HFF-Myc (cell line): ENCODE results near the gene RAB26.
A peak's percentile ranks its signal among the peaks of the same experiment; 100 is the strongest.

Experiments used
- DNase-seq: peaks from one replicate; pipeline ENCODE4 v3.0.0-alpha.2; 2011; ENCODE audit warnings: low read depth; ENCODE audit errors: extremely low read depth
- H3K4me3 ChIP-seq: replicated peaks from 2 replicates; pipeline ENCODE4 v1.5.1; 2011; ENCODE audit warnings: low read depth, mild to moderate bottlenecking, control low read depth, low read length
- CTCF ChIP-seq: IDR thresholded peaks from 2 replicates; pipeline ENCODE4 v1.5.1; 2012; ENCODE audit warnings: mild to moderate bottlenecking, low read depth, low read length, control low read depth; ENCODE audit errors: missing control alignments

The RAB26 gene

DNA sequence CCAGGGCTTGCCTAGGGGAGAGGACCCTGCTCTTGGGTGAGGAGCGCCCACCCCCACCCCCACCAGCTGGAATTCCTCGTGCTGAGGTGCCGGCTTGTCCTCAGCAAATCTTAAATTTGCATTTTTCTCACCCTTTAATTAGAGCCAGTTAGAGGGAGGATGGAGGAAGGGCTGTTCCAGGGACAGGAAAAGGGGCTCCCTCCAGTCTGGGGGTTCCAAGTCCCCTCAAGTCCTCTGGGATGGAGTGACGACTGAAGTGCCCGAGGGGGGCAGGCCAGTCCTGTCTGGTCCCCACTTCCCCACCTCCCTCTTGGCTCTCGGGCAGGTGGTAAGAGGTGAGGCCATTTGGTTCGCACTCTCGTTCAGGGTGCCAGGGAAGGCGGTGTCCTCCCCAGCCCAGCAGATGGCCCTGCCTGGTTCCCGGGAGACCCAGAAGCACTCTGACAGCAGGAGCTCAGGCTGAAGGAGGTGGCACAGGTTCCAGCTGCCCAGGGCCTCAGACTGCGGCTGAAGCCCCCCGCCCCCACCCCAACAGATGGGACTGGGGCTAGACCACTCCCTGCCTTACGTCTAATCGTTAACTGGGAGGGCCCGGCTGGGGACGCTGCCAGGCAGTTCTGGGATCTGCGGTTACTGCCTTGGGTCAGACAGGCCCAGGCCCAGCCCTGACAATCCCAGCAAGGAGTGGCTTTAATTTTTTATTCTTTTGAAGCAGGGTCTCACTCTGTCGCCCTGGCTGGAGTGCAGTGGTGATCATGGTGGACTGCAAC lies 2.2 kb downstream of the RAB26 start:
- DNase-seq: no peak
- H3K4me3 ChIP-seq: no peak overlapping the region
- peak; percentile 3 for TF ChIP-seq CTCF

DNA sequence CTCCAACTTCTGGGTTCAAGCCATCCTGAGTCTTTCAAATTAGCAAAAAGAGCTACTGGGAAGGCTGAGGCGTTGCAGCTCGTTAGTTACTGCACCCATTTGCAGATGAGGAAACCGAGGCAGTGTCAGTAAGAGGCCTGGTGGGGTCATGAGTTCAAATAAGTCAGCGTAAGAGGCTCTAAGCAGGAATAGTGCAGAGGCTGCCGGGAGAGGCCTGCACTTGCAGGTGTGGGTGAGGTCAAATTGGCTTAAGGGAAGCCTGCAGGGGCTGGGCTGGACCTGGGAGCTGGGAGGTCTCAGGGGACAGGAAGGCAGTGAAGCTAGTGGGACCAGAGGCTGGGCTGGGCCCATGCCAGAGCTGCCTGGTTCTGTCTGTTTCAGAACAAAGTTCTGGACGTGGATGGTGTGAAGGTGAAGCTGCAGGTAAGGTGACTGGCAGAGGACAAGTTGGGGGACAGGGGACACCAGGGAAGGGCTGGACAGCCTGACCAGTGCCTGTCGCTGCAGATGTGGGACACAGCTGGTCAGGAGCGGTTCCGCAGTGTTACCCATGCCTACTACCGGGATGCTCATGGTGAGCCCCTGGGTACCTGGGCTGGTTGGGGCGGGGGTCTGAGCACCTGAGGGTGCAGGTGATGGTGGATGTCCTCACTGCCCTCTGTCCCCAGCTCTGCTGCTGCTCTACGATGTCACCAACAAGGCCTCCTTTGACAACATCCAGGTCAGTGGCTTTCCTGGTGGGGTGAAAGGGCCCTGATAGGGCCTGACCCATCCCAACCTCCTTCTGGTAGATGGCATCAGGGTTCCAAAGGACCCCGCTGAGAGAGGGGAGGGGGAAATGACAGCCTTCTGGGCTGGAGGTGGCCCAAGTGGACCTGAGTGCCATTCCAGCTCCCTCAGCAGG lies 3.0 kb downstream of the RAB26 start:
- DNase-seq: no peak
- no peak for TF ChIP-seq CTCF
- peak overlapping the region; percentile 100 for H3K4me3 ChIP-seq

GRCh38 chr16:2152695-2153506 lies 4.5 kb downstream of the RAB26 start:
- TF ChIP-seq CTCF: no peak
- H3K4me3 ChIP-seq: peak overlapping the region; percentile 100
- no peak for DNase-seq

DNA sequence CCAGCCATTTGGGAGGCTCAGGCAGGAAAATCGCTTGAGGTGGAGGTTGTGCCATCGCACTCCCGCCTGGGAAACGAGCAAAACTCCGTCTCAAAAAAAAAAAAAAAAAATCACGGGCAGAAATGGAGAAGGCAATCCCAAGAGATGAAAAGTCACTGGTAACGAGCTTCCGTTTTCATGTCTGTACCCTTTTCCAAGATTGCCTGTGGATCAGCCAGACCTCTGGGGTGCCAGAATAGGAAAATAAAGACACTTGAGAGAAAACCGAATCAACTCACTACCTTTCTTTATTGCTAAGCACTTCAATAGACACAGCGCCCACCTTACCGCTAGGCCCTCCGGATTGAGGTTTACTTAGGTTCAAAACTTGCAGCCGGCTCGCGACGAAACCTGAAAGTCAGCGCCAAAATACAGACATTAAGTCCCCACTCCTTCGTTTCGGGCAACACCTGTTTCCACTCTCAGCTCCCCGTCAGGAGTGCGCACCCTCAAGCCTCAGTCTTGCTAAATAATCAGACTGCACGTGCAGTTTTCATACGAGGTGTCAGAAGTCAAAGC lies 6.2 kb downstream of the RAB26 start:
- no peak for DNase-seq
- H3K4me3 ChIP-seq: peak overlapping the region; percentile 100
- no peak for TF ChIP-seq CTCF

- H3K4me3 ChIP-seq: peak within 1 kb of the TSS; percentile 100
- TF ChIP-seq CTCF: no peak
- DNase-seq: peak; percentile 100
Measured at GRCh38 chr16:2155091-2155950, 6.9 kb downstream of the RAB26 start, which contains the start of gene TRAF7. Gene TRAF7, plus strand, starts transcription at chr16:2155782. Its CDS starts 8,139 bp downstream, at chr16:2163921.
